Coronary artery (tissue), 2 donors: Measurements from ENCODE around the gene ZNF346.

Source experiments
- DNase-seq: peaks from one replicate; pipeline ENCODE4 v3.0.0-alpha.2; 2017; ENCODE audit warnings: low spot score
- H3K27ac ChIP-seq, 2 donors: fragments of 200-600 bp; sonication (generic); one replicate each; pipeline ENCODE4 v1.5.1; 2016 to 2019
- H3K4me3 ChIP-seq: fragments of 200-600 bp; sonication (generic); 2 replicates; pipeline ENCODE4 v1.5.1; 2016; ENCODE audit warnings: mild to moderate bottlenecking, moderate library complexity
- CTCF ChIP-seq: fragments of 200-600 bp; sonication (generic); IDR thresholded peaks from one replicate; pipeline ENCODE4 v1.5.1; 2019; ENCODE audit warnings: antibody characterized with exemption

The ZNF346 gene

DNA sequence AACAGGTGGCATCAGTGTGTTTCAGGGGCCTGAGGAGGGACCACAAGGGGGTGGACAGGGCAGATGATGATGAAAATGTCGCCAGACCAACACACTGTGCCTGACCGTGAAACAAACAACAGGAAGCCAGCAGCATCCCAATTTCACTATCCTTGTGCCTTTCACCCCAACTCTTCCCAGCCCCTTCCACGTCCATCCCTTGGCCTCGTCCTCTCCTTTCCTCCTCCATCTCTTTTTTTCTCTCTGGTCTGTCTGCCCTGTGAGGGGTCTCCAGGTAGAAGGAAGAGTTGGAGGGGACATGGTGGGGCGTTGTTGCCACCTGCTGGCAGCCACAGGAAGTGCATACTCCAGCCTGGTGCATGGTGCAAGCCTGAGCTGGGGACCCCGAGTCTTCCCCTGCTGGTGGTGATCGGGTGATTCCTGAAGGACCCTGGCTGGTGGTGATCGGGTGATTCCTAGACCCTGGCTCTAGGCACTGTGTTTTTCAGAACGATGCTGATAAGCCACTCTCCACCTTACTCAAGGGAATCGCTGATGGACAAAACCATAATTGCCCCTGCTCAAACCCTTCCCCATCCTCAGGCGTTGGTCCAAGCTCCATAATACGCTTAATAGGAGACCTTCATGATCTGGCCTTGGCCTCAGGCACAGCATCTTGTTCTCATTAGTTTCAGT is 89.4 kb downstream of the ZNF346 start:
- no peak overlapping the region for H3K27ac ChIP-seq
- H3K4me3 ChIP-seq: no peak overlapping the region
- peak; percentile 94 for TF ChIP-seq CTCF
- DNase-seq: peak; percentile 72

- H3K27ac ChIP-seq: no peak overlapping the region
- DNase-seq: no peak
- no peak overlapping the region for H3K4me3 ChIP-seq
- no peak for TF ChIP-seq CTCF
Observed at GRCh38 chr5:177112589-177113220, 90.2 kb downstream of the ZNF346 start.

DNA sequence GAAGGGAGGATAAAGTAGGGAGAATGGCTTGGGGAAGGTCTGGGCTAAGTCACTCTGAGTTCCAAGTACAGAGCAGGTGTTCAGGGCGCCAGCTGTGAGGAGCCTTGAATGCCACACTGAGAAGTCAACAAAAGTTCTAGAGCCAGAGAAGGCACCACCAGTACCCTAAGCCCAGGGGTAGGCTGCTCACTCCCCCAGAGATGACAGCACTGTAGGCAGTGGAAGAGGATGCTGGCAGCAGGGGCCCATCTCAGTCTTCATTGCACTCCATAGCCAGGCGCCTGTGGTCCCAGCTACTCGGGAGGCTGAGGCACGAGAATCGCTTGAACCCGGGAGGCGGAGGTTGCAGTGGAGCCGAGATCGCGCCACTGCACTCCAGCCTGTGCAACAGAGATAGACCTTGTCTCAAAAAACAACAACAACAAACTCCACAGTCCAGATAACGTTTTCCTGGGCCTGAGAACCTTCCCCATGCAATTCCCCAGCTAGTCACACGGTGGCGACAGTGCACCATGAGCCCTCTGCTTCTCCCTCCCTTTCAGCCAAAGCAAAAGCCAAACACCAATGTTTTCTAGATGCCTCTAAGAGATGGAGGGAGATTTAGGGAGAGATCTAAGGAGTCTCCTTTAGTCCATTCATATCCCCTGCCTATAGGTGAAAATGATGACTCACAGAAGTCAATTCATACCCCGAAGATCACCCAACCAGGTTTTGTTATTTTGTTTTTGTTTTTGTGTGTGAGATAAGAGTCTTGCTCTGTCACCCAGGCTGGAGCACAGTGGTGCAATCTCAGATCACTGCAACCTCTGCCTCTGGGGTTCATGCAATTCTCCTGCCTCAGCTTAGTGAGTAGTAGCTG is 91.3 kb downstream of the ZNF346 start:
- H3K4me3 ChIP-seq: peak overlapping the region; percentile 9
- H3K27ac ChIP-seq: peak overlapping the region in 1 of 2 donors; percentile 41
- peak; percentile 97 for TF ChIP-seq CTCF
- no peak for DNase-seq

GRCh38 chr5:177116631-177117373 is 94.3 kb downstream of the ZNF346 start:
- DNase-seq: peak; percentile 90
- Histone ChIP-seq H3K4me3 (peak overlapping the region; percentile 57), H3K27ac (peak overlapping the region; percentile 44 to 72)
- TF ChIP-seq CTCF: no peak

DNA sequence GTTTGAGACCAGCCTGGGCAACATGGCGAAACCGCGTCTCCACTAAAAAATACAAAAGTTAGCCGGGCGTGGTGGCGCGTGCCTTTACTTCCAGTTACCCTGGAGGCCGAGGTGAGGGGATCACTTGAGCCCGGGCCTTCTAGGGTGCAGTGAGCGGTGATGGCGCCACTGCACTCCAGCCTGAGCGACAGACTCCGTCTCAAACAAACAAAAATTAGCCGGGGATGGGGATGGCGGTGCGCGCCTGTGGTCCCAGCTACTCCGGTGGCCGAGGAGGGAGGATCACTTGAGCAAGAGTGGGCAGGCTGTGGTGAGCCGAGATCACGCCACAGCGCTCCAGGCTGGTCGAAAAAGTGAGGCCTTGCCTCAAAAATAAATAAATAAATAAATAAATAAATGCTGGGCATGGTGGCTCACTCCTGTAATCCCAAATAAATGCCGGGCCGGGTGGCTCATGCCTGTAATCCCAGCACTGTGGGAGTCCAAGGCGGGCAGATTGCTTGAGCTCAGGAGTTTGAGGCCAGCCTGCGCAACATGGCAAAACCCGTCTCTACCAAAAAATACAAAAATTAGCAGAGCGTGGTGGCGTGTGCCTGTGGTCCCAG is 95.0 kb downstream of the ZNF346 start:
- no peak for TF ChIP-seq CTCF
- Histone ChIP-seq H3K4me3 (no peak overlapping the region), H3K27ac (peak overlapping the region; percentile 44 to 72)
- no peak for DNase-seq

GRCh38 chr5:177122566-177122965 is 100.1 kb downstream of the ZNF346 start:
- Histone ChIP-seq H3K4me3 (no peak overlapping the region), H3K27ac (no peak overlapping the region)
- no peak for DNase-seq
- TF ChIP-seq CTCF: no peak
